Measurements from ENCODE around the gene FAIM2. TPM values are rescaled to one million over a fixed set of nuclear protein-coding genes. Genes with fewer than 3 reads are reported as not detected.
A peak's percentile ranks its signal among the peaks of the same experiment; 100 is the strongest.

Gene FAIM2
- total and polyA plus RNA-seq, 9 of the 15 experiments (the other 6 are each of a cell fraction or from before 2014, with no cell fraction given), result 0.01 to 0.10 TPM; not detected in 7

DNA sequence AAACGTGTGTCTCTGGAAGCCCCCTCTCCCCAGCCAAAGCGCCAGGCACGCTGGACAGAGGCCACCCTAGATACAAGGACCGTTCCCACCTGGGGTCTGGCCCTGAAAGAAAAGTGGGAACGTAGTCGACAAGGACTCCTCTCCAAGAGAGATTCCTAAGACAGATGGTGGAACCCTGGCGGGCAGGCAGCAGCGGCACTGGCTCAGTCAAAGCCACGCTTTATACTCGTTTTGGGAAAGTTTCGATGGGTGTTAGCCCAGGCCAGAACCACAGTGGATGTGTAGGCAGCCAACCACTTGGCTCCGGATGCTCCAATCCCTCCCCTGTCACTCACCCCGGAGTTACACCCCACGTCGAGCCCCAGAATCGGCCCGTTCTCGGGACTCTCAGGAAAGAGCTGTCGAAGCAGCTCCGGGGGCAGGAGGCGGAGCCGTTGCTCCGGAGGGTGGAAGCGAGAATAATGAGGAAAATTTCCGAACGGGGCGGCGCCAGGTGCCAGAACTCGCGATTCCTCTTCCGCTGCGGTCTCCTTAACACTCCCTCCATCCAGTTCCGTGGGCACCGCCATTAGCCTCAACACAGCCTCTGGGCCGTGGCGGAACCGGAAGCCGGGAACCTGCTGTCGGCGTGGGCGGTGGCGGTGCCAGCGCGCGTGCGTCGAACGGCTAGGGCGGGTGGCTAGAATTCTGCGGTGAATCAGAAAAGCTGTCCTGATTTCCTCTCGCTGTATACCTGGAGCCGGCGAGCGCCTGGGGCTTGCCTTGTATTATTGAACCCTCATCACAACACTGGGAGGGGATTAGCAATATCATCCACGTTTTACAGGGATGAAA lies 61.0 kb downstream of the FAIM2 start, which contains the start of gene BCDIN3D (continued):
- TF ChIP-seq, protein P1, sequence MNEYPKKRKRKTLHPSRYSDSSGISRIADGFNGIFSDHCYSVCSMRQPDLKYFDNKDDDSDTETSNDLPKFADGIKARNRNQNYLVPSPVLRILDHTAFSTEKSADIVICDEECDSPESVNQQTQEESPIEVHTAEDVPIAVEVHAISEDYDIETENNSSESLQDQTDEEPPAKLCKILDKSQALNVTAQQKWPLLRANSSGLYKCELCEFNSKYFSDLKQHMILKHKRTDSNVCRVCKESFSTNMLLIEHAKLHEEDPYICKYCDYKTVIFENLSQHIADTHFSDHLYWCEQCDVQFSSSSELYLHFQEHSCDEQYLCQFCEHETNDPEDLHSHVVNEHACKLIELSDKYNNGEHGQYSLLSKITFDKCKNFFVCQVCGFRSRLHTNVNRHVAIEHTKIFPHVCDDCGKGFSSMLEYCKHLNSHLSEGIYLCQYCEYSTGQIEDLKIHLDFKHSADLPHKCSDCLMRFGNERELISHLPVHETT (CRISPR knock-in tag; conservative IDR thresholded peaks at IDR 0.05 in 1 of 2, IDR thresholded peaks at IDR 0.05 in 1 of 2), result peak in 1 of 2 experiments; percentile 64; a peak in 1 of 4 replicates
- TF ChIP-seq STAT5A (IDR thresholded peaks at IDR 0.05; ENCODE audit: borderline replicate concordance, low read length) (no peak), LARP7 (IDR thresholded peaks at IDR 0.05) (no peak), MEIS2 (IDR thresholded peaks at IDR 0.05; ENCODE audit: partially characterized antibody) (peak; percentile 45), TEAD1 (CRISPR knock-in tag; IDR thresholded peaks at IDR 0.05) (peak; percentile 20 to 66; a peak in 1 of 4 replicates), ZNF143 (CRISPR knock-in tag; IDR thresholded peaks at IDR 0.05) (0 out of 2 replicates have a peak, but pooled peaks have one; percentile 39), KDM1A (IDR thresholded peaks at IDR 0.05) (peak; percentile 8 to 65; a peak in 1 of 4 replicates)
- TF ChIP-seq, protein P2, sequence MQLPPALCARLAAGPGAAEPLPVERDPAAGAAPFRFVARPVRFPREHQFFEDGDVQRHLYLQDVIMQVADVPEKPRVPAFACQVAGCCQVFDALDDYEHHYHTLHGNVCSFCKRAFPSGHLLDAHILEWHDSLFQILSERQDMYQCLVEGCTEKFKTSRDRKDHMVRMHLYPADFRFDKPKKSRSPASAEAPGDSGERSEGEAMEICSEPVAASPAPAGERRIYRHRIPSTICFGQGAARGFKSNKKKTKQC (CRISPR knock-in tag; IDR thresholded peaks at IDR 0.05), result peak; percentile 32; the same call in 1 of the 2 replicates
- TF ChIP-seq, protein P3, sequence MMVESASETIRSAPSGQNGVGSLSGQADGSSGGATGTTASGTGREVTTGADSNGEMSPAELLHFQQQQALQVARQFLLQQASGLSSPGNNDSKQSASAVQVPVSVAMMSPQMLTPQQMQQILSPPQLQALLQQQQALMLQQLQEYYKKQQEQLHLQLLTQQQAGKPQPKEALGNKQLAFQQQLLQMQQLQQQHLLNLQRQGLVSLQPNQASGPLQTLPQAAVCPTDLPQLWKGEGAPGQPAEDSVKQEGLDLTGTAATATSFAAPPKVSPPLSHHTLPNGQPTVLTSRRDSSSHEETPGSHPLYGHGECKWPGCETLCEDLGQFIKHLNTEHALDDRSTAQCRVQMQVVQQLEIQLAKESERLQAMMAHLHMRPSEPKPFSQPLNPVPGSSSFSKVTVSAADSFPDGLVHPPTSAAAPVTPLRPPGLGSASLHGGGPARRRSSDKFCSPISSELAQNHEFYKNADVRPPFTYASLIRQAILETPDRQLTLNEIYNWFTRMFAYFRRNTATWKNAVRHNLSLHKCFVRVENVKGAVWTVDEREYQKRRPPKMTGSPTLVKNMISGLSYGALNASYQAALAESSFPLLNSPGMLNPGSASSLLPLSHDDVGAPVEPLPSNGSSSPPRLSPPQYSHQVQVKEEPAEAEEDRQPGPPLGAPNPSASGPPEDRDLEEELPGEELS (CRISPR knock-in tag; IDR thresholded peaks at IDR 0.05; ENCODE audit: borderline replicate concordance), result peak; percentile 39; the same call in 1 of the 2 replicates
- TF ChIP-seq, protein P4, sequence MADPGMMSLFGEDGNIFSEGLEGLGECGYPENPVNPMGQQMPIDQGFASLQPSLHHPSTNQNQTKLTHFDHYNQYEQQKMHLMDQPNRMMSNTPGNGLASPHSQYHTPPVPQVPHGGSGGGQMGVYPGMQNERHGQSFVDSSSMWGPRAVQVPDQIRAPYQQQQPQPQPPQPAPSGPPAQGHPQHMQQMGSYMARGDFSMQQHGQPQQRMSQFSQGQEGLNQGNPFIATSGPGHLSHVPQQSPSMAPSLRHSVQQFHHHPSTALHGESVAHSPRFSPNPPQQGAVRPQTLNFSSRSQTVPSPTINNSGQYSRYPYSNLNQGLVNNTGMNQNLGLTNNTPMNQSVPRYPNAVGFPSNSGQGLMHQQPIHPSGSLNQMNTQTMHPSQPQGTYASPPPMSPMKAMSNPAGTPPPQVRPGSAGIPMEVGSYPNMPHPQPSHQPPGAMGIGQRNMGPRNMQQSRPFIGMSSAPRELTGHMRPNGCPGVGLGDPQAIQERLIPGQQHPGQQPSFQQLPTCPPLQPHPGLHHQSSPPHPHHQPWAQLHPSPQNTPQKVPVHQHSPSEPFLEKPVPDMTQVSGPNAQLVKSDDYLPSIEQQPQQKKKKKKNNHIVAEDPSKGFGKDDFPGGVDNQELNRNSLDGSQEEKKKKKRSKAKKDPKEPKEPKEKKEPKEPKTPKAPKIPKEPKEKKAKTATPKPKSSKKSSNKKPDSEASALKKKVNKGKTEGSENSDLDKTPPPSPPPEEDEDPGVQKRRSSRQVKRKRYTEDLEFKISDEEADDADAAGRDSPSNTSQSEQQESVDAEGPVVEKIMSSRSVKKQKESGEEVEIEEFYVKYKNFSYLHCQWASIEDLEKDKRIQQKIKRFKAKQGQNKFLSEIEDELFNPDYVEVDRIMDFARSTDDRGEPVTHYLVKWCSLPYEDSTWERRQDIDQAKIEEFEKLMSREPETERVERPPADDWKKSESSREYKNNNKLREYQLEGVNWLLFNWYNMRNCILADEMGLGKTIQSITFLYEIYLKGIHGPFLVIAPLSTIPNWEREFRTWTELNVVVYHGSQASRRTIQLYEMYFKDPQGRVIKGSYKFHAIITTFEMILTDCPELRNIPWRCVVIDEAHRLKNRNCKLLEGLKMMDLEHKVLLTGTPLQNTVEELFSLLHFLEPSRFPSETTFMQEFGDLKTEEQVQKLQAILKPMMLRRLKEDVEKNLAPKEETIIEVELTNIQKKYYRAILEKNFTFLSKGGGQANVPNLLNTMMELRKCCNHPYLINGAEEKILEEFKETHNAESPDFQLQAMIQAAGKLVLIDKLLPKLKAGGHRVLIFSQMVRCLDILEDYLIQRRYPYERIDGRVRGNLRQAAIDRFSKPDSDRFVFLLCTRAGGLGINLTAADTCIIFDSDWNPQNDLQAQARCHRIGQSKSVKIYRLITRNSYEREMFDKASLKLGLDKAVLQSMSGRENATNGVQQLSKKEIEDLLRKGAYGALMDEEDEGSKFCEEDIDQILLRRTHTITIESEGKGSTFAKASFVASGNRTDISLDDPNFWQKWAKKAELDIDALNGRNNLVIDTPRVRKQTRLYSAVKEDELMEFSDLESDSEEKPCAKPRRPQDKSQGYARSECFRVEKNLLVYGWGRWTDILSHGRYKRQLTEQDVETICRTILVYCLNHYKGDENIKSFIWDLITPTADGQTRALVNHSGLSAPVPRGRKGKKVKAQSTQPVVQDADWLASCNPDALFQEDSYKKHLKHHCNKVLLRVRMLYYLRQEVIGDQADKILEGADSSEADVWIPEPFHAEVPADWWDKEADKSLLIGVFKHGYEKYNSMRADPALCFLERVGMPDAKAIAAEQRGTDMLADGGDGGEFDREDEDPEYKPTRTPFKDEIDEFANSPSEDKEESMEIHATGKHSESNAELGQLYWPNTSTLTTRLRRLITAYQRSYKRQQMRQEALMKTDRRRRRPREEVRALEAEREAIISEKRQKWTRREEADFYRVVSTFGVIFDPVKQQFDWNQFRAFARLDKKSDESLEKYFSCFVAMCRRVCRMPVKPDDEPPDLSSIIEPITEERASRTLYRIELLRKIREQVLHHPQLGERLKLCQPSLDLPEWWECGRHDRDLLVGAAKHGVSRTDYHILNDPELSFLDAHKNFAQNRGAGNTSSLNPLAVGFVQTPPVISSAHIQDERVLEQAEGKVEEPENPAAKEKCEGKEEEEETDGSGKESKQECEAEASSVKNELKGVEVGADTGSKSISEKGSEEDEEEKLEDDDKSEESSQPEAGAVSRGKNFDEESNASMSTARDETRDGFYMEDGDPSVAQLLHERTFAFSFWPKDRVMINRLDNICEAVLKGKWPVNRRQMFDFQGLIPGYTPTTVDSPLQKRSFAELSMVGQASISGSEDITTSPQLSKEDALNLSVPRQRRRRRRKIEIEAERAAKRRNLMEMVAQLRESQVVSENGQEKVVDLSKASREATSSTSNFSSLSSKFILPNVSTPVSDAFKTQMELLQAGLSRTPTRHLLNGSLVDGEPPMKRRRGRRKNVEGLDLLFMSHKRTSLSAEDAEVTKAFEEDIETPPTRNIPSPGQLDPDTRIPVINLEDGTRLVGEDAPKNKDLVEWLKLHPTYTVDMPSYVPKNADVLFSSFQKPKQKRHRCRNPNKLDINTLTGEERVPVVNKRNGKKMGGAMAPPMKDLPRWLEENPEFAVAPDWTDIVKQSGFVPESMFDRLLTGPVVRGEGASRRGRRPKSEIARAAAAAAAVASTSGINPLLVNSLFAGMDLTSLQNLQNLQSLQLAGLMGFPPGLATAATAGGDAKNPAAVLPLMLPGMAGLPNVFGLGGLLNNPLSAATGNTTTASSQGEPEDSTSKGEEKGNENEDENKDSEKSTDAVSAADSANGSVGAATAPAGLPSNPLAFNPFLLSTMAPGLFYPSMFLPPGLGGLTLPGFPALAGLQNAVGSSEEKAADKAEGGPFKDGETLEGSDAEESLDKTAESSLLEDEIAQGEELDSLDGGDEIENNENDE (IDR thresholded peaks at IDR 0.05; ENCODE audit: low read depth, low read length), result no peak
